ENCODE results near the gene MT1M. TPM values are rescaled to one million over a fixed set of nuclear protein-coding genes. Genes with fewer than 3 reads are reported as not detected.

MT1M gene
- total RNA-seq, 1 experiment from 2014 or later: 1.8 TPM

GRCh38 chr16:56623637-56624036 is 8.8 kb upstream of the MT1M start:
- no peak for TF ChIP-seq REST (IDR thresholded peaks at IDR 0.05; ENCODE audit: insufficient read depth in 1 of 2, low read depth in 2 of 2, low read length in 1 of 2)
- no peak for TF ChIP-seq POLR2AphosphoS5 (IDR thresholded peaks at IDR 0.05; ENCODE audit: low read depth, low read length)
- TF ChIP-seq, protein P1, sequence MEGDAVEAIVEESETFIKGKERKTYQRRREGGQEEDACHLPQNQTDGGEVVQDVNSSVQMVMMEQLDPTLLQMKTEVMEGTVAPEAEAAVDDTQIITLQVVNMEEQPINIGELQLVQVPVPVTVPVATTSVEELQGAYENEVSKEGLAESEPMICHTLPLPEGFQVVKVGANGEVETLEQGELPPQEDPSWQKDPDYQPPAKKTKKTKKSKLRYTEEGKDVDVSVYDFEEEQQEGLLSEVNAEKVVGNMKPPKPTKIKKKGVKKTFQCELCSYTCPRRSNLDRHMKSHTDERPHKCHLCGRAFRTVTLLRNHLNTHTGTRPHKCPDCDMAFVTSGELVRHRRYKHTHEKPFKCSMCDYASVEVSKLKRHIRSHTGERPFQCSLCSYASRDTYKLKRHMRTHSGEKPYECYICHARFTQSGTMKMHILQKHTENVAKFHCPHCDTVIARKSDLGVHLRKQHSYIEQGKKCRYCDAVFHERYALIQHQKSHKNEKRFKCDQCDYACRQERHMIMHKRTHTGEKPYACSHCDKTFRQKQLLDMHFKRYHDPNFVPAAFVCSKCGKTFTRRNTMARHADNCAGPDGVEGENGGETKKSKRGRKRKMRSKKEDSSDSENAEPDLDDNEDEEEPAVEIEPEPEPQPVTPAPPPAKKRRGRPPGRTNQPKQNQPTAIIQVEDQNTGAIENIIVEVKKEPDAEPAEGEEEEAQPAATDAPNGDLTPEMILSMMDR (IDR thresholded peaks at IDR 0.05): no peak
- no peak for TF ChIP-seq TCF7L2 (IDR thresholded peaks at IDR 0.05; ENCODE audit: low read depth, low read length)
- no peak for TF ChIP-seq SIN3A (IDR thresholded peaks at IDR 0.05; ENCODE audit: borderline replicate concordance, insufficient read depth, low read depth, low read length)
- Histone ChIP-seq H3K4me1 (ENCODE audit: control insufficient read depth, insufficient read depth, low read length) (peaks cover 17% of the 10 kb centered on the region), H3K9me3 (ENCODE audit: control insufficient read depth, insufficient read depth, low read depth, low read length) (no peaks in the 10 kb centered on the region), H3K27me3 (ENCODE audit: control insufficient read depth, insufficient read depth, low read length) (no peaks in the 10 kb centered on the region), H3K4me3 (ENCODE audit: low read depth in 2 of 2, low read length in 2 of 2) (no peak overlapping the region), H3K36me3 (ENCODE audit: control insufficient read depth, insufficient read depth, low read length) (no peaks in the 10 kb centered on the region; the same call in 1 of the 2 replicates), H3K27ac (ENCODE audit: low read length) (no peak overlapping the region; the same call in 1 of the 2 replicates)
- ATAC-seq (no peak), DNase-seq (ENCODE audit: low read depth, low spot score) (no peak)
- intact Hi-C loops (cut with micrococcal nuclease; ENCODE audit: unreplicated experiment): no loop called here
- in situ Hi-C loops (cut with HindIII; ENCODE audit: low pct_unique_long_range_greater_than_20kb, low sequenced_read_pairs): no loop called here
- CTCF ChIA-PET: interaction anchor here (0.7 to 0.9 kb wide), 2 partner anchors 20 to 29 kb away, joined by 4 to 5 read pairs; no protein-coding TSS in a partner anchor
- TSS peak; percentile 60 for BruUV-seq (replicated peaks)
- POLR2A ChIA-PET: interaction anchor here (0.5 kb wide), 1 partner anchor 1949 kb away, joined by 4 read pairs; no protein-coding TSS in a partner anchor

GRCh38 chr16:56625140-56625942 is 7.1 kb upstream of the MT1M start, which contains the start of gene MT1E:
Gene MT1E, plus strand, starts transcription at chr16:56625781. Its CDS starts 71 bp downstream, at chr16:56625852.
- no peaks in the 10 kb centered on the region; the same call in 1 of the 2 replicates for H3K36me3 ChIP-seq (ENCODE audit: control insufficient read depth, insufficient read depth, low read length)
- H3K9me3 ChIP-seq (ENCODE audit: control insufficient read depth, insufficient read depth, low read depth, low read length): no peaks in the 10 kb centered on the region
- peak within 1 kb of the TSS; percentile 89 for H3K27ac ChIP-seq (ENCODE audit: low read length)
- TF ChIP-seq POLR2AphosphoS5 (IDR thresholded peaks at IDR 0.05; ENCODE audit: low read depth, low read length) (peak; percentile 99), TCF7L2 (IDR thresholded peaks at IDR 0.05; ENCODE audit: low read depth, low read length) (no peak), REST (IDR thresholded peaks at IDR 0.05; ENCODE audit: insufficient read depth in 1 of 2, low read depth in 2 of 2, low read length in 1 of 2) (0 out of 4 replicates have a peak, but pooled peaks of 1 of the 2 experiments have one; percentile 14)
- in situ Hi-C loops (cut with HindIII; ENCODE audit: low pct_unique_long_range_greater_than_20kb, low sequenced_read_pairs): no loop called here
- H3K27me3 ChIP-seq (ENCODE audit: control insufficient read depth, insufficient read depth, low read length): no peaks in the 10 kb centered on the region
- intact Hi-C loops (cut with micrococcal nuclease; ENCODE audit: unreplicated experiment): no loop called here
- peak within 1 kb of the TSS; percentile 57 to 72 for H3K4me3 ChIP-seq (ENCODE audit: low read depth in 2 of 2, low read length in 2 of 2)
- peak; percentile 87 for ATAC-seq
- no peak for DNase-seq (ENCODE audit: low read depth, low spot score)
- ChIA-PET POLR2A (interaction anchor here (0.6 to 1.0 kb wide), 4 partner anchors 18 to 77 kb away, joined by 3 to 4 read pairs (median 4); no protein-coding TSS in a partner anchor), CTCF (interaction anchor here (0.6 to 1.3 kb wide), 4 partner anchors 17 to 32 kb away, joined by 3 read pairs; partner anchors contain the start of gene MT2A)
- no TSS peak for BruUV-seq (replicated peaks)
- peaks cover 17% of the 10 kb centered on the region for H3K4me1 ChIP-seq (ENCODE audit: control insufficient read depth, insufficient read depth, low read length)

All from Panc1 (cell line).